Measurements from ENCODE around the gene MRPL46. TPM values are rescaled to one million over a fixed set of nuclear protein-coding genes. Genes with fewer than 3 reads are reported as not detected.

Gene MRPL46
- total and polyA plus RNA-seq, 2 of the 8 experiments (the other 6 are each of a cell fraction or from before 2014, with no cell fraction given), result 17.2 to 24.5 TPM

GRCh38 chr15:88509964-88510363 is 42.8 kb upstream of the MRPL46 start:
- TF ChIP-seq KDM4A (IDR thresholded peaks at IDR 0.05; ENCODE audit: low read depth, low read length, severe bottlenecking) (no peak), SUZ12 (IDR thresholded peaks at IDR 0.05; ENCODE audit: low read length) (no peak), E2F6 (IDR thresholded peaks at IDR 0.05) (no peak), MAFK (IDR thresholded peaks at IDR 0.05; ENCODE audit: low read depth, low read length) (no peak)
- no peak overlapping the region for H4K8ac ChIP-seq (ENCODE audit: extremely low read depth, insufficient read depth, low read length)
- H2AK5ac ChIP-seq (ENCODE audit: low read depth, low read length), result no peak overlapping the region
- POLR2A ChIA-PET (ENCODE audit: partially characterized antibody), result no interaction called here
- CTCF ChIA-PET (ENCODE audit: partially characterized antibody), result no interaction called here
- H3K27me3 ChIP-seq (replicated peaks in 1 of 4; ENCODE audit: control insufficient read depth in 3 of 4, extremely low read depth in 1 of 4, insufficient read depth in 3 of 4, low read length in 3 of 4), result peaks cover 0 to 2% (median 0%) of the 10 kb centered on the region in 4 experiments; a peak in 2 of 7 replicates
- no peak overlapping the region for H3K14ac ChIP-seq (ENCODE audit: insufficient read length)
- no peak overlapping the region for H2AFZ ChIP-seq (ENCODE audit: low read length)
- H3K79me2 ChIP-seq (ENCODE audit: control insufficient read depth in 1 of 2, insufficient read depth in 2 of 2, low read length in 2 of 2), result no peaks in the 10 kb centered on the region
- no peak overlapping the region for H3K23ac ChIP-seq (ENCODE audit: insufficient read length)
- no peaks in the 10 kb centered on the region for H4K20me1 ChIP-seq (replicated peaks in 1 of 2; ENCODE audit: control insufficient read depth in 1 of 2, insufficient read depth in 2 of 2, low read length in 2 of 2)
- no peak overlapping the region for H2BK20ac ChIP-seq (ENCODE audit: low read length)
- H3K4me2 ChIP-seq (ENCODE audit: insufficient read depth in 1 of 2, low read depth in 2 of 2, low read length in 2 of 2), result no peak overlapping the region
- H3K4me1 ChIP-seq (replicated peaks in 1 of 4; ENCODE audit: control insufficient read depth in 3 of 4, insufficient read depth in 4 of 4, low read length in 3 of 4), result peaks cover 0 to under 1% (median 0%) of the 10 kb centered on the region in 4 experiments; a peak in 2 of 7 replicates
- no peaks in the 10 kb centered on the region for H3K9me3 ChIP-seq (ENCODE audit: insufficient read depth in 2 of 2, low read depth in 1 of 2, low read length in 1 of 2)
- H3K56ac ChIP-seq (replicated peaks; ENCODE audit: insufficient read length, low read depth, low read length), result no peak overlapping the region
- H3K4ac ChIP-seq (replicated peaks; ENCODE audit: insufficient read length, low read depth, low read length), result no peak overlapping the region
- H3K4me3 ChIP-seq (ENCODE audit: extremely low read depth in 1 of 4, insufficient read depth in 2 of 4, low read depth in 3 of 4, low read length in 4 of 4), result no peak overlapping the region
- H2BK15ac ChIP-seq (ENCODE audit: low read length), result no peak overlapping the region
- H3K18ac ChIP-seq (ENCODE audit: extremely low read depth, low read length), result no peak overlapping the region
- peaks cover 0 to 10% (median 2%) of the 10 kb centered on the region in 4 experiments; a peak in 3 of 8 replicates for H3K36me3 ChIP-seq (ENCODE audit: control insufficient read depth in 2 of 4, insufficient read depth in 4 of 4, low read length in 3 of 4)
- DNase-seq (ENCODE audit: low read depth in 1 of 2, low spot score in 2 of 2) (no peak), FAIRE-seq (no peak)
- H3K27ac ChIP-seq (ENCODE audit: low read depth, low read length), result no peak overlapping the region
- H4K91ac ChIP-seq (replicated peaks; ENCODE audit: insufficient read length, low read length), result no peak overlapping the region
- no peak overlapping the region for H4K5ac ChIP-seq (ENCODE audit: insufficient read length, low read depth, low read length)
- no peak overlapping the region for H2BK12ac ChIP-seq (ENCODE audit: low read depth, low read length)
- H3K9ac ChIP-seq (replicated peaks in 1 of 4; ENCODE audit: extremely low read depth in 1 of 4, low read depth in 3 of 4, low read length in 3 of 4), result no peak overlapping the region
- no peaks in the 10 kb centered on the region for H3K79me1 ChIP-seq (ENCODE audit: low read depth, low read length)
- no peak overlapping the region for H2BK5ac ChIP-seq (ENCODE audit: low read depth, low read length)
- no peak overlapping the region for H2BK120ac ChIP-seq (replicated peaks; ENCODE audit: low read depth, low read length)
- no peaks in the 10 kb centered on the region for H3K23me2 ChIP-seq (ENCODE audit: low read depth, low read length)

Data from H1 (cell line).